MCF 10A (cell line): ENCODE measurements around the gene SETX. TPM values are rescaled to one million over a fixed set of nuclear protein-coding genes. Genes with fewer than 3 reads are reported as not detected.

ENCODE experiments used
- BruUV-seq: library from RNA; stranded (reverse); fragments of 400-500 nt; replicated peaks from 2 replicates; lab custom pipeline; 2021; lab: Mats Ljungman, UMichigan
- CTCF ChIA-PET: fragments of 300-600 bp; sonication (Branson Sonifier 250); formaldehyde crosslinking; extraction: SDS; loops from one replicate; lab custom pipeline; 2021; ENCODE audit warnings: antibody characterized with exemption, inconsistent platforms; lab: Yijun Ruan, JAX
- POLR2A ChIA-PET: fragments of 300-600, 350-650 bp; sonication (Branson Sonifier 250); formaldehyde crosslinking; extraction: SDS; loops from one replicate; lab custom pipeline; 2020; ENCODE audit warnings: antibody characterized with exemption, inconsistent platforms; lab: Yijun Ruan, JAX
- DNase-seq: peaks from one replicate; pipeline ENCODE4 v3.0.0-alpha.2; 2018; ENCODE audit not compliant: unreplicated experiment
- H3K27ac Mint-ChIP-seq: one replicate; pipeline ENCODE4 v1.8.0; 2022; ENCODE audit warnings: mild to moderate bottlenecking, low read depth, mixed read lengths; ENCODE audit not compliant: unreplicated experiment
- H3K27me3 Mint-ChIP-seq: one replicate; pipeline ENCODE4 v1.8.0; 2022; ENCODE audit warnings: mixed read lengths; ENCODE audit not compliant: insufficient read depth, unreplicated experiment
- H3K36me3 Mint-ChIP-seq: one replicate; pipeline ENCODE4 v1.8.0; 2022; ENCODE audit warnings: mild to moderate bottlenecking, moderate library complexity, mixed read lengths; ENCODE audit not compliant: insufficient read depth, unreplicated experiment
- H3K4me1 Mint-ChIP-seq: one replicate; pipeline ENCODE4 v1.8.0; 2022; ENCODE audit warnings: mixed read lengths; ENCODE audit not compliant: insufficient read depth, unreplicated experiment
- H3K4me3 Mint-ChIP-seq: one replicate; pipeline ENCODE4 v1.8.0; 2022; ENCODE audit warnings: mild to moderate bottlenecking, moderate library complexity, mixed read lengths; ENCODE audit not compliant: unreplicated experiment
- H3K9me3 Mint-ChIP-seq: one replicate; pipeline ENCODE4 v1.8.0; 2022; ENCODE audit warnings: mixed read lengths; ENCODE audit not compliant: unreplicated experiment
- intact Hi-C: fragments of 100-400 bp; cut with micrococcal nuclease; formaldehyde crosslinking; loops from 2 replicates; pipeline ENCODE4 v1.14.1; 2022
- total RNA-seq: library from RNA; stranded (reverse); gene quantifications from 2 replicates; pipeline ENCODE4 v1.2.3, GENCODE V29; 2022
- TF ChIP-seq, protein P1 (sequence below): fragments of 200-600 bp; IDR thresholded peaks from one replicate; pipeline ENCODE4 v1.8.0; 2022; ENCODE audit warnings: antibody characterized with exemption, mild to moderate bottlenecking; ENCODE audit not compliant: unreplicated experiment

SETX gene
- total RNA-seq, 1 experiment from 2014 or later = 41.1 TPM

DNA sequence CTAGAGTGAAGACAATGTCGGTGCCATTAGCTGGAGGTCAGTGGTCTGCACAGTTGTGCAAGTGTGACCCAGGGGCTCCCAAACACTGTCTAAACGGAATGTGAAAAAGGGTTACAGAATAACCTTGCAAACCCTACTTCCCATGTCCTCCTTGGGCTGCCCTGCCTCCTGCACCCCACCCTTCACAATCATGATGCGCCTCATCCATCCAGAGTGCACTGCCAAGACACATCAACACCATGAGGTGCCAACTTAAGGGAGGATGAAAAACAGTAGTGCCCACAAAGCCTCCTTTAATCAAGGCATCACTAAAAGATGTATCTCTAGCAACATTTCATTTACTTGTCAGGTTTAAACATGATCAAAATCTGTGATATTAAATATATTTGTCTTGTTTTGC, 87.1 kb downstream of the SETX start:
- TF ChIP-seq, protein P1, sequence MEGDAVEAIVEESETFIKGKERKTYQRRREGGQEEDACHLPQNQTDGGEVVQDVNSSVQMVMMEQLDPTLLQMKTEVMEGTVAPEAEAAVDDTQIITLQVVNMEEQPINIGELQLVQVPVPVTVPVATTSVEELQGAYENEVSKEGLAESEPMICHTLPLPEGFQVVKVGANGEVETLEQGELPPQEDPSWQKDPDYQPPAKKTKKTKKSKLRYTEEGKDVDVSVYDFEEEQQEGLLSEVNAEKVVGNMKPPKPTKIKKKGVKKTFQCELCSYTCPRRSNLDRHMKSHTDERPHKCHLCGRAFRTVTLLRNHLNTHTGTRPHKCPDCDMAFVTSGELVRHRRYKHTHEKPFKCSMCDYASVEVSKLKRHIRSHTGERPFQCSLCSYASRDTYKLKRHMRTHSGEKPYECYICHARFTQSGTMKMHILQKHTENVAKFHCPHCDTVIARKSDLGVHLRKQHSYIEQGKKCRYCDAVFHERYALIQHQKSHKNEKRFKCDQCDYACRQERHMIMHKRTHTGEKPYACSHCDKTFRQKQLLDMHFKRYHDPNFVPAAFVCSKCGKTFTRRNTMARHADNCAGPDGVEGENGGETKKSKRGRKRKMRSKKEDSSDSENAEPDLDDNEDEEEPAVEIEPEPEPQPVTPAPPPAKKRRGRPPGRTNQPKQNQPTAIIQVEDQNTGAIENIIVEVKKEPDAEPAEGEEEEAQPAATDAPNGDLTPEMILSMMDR = no peak
- DNase-seq = no peak
- CTCF ChIA-PET = interaction anchor here (0.7 to 0.9 kb wide), 3 partner anchors 26 to 657 kb away, joined by 3 to 5 read pairs (median 3); no protein-coding TSS in a partner anchor

GRCh38 chr9:132266017-132266416, 88.8 kb downstream of the SETX start:
- TF ChIP-seq, protein P1 = no peak
- CTCF ChIA-PET = interaction anchor here (0.7 to 2.0 kb wide), 2 partner anchors 11 to 30 kb away, joined by 3 to 7 read pairs; no protein-coding TSS in a partner anchor
- BruUV-seq = no TSS peak

More for the DNA sequence above, 87.1 kb downstream of the SETX start:
- no TSS peak for BruUV-seq
- Mint-ChIP-seq H3K4me3 (no peak overlapping the region), H3K36me3 (peaks cover 98% of the 10 kb centered on the region), H3K27ac (no peak overlapping the region), H3K27me3 (no peaks in the 10 kb centered on the region), H3K4me1 (no peaks in the 10 kb centered on the region), H3K9me3 (no peaks in the 10 kb centered on the region)
- intact Hi-C loops = no loop called here
- POLR2A ChIA-PET = interaction anchor here (0.6 kb wide), 1 partner anchor 1142 kb away, joined by 3 read pairs; the partner anchor contains the start of gene NUP214

DNA sequence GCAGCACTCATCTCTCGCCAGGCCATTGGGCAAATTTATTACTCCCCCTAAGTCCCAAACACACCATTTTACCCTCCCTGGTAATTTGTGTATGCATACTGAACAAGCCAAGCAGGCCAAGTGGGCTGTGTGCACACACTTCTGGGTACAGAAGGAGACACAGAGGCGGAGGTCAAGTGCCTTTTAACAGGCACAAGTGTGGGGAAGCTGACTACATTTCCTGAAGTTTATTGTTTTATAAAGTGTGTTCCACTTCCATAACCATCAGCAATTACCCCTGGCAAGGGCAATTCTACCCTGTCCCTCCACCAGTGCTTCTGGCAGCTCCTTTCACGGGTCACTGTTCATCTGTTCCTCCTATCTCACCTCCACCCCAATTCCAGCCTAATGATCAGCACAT, 93.9 kb downstream of the SETX start:
- CTCF ChIA-PET = interaction anchor here (0.5 to 2.5 kb wide), 4 partner anchors 8 to 498 kb away, joined by 3 to 11 read pairs (median 5); no protein-coding TSS in a partner anchor
- no TSS peak for BruUV-seq
- peaks cover 47% of the 10 kb centered on the region for H3K36me3 Mint-ChIP-seq

More at GRCh38 chr9:132266017-132266416, 88.8 kb downstream of the SETX start:
- POLR2A ChIA-PET = no interaction called here
- no peaks in the 10 kb centered on the region for H3K4me1 Mint-ChIP-seq
- no peak overlapping the region for H3K4me3 Mint-ChIP-seq
- intact Hi-C loops = no loop called here
- no peaks in the 10 kb centered on the region for H3K27me3 Mint-ChIP-seq
- H3K27ac Mint-ChIP-seq = no peak overlapping the region
- H3K36me3 Mint-ChIP-seq = peaks cover 95% of the 10 kb centered on the region
- no peaks in the 10 kb centered on the region for H3K9me3 Mint-ChIP-seq
- DNase-seq = no peak

More for the DNA sequence above, 93.9 kb downstream of the SETX start:
- no peaks in the 10 kb centered on the region for H3K4me1 Mint-ChIP-seq
- POLR2A ChIA-PET = interaction anchor here (1.6 kb wide), 1 partner anchor 502 kb away, joined by 3 read pairs; no protein-coding TSS in a partner anchor
- H3K9me3 Mint-ChIP-seq = no peaks in the 10 kb centered on the region
- no peaks in the 10 kb centered on the region for H3K27me3 Mint-ChIP-seq
- no peak for DNase-seq
- TF ChIP-seq, protein P1 = no peak
- intact Hi-C loops = no loop called here
- H3K4me3 Mint-ChIP-seq = no peak overlapping the region
- no peak overlapping the region for H3K27ac Mint-ChIP-seq
